PC-9 (cell line): ENCODE data around the gene C17orf67.

Source experiments
- EZH2 ChIP-seq: fragments of 200-600 bp; sonication (generic); IDR thresholded peaks from 2 replicates; pipeline ENCODE4 v1.8.0; 2017; ENCODE audit warnings: antibody characterized with exemption, low read depth
- TF ChIP-seq, protein P1 (sequence below): fragments of 200-600 bp; sonication (generic); conservative IDR thresholded peaks from 2 replicates; pipeline ENCODE4 v1.6.1; 2017; ENCODE audit warnings: mixed run types, antibody characterized with exemption, mild to moderate bottlenecking, moderate library complexity

- TF ChIP-seq, protein P1, sequence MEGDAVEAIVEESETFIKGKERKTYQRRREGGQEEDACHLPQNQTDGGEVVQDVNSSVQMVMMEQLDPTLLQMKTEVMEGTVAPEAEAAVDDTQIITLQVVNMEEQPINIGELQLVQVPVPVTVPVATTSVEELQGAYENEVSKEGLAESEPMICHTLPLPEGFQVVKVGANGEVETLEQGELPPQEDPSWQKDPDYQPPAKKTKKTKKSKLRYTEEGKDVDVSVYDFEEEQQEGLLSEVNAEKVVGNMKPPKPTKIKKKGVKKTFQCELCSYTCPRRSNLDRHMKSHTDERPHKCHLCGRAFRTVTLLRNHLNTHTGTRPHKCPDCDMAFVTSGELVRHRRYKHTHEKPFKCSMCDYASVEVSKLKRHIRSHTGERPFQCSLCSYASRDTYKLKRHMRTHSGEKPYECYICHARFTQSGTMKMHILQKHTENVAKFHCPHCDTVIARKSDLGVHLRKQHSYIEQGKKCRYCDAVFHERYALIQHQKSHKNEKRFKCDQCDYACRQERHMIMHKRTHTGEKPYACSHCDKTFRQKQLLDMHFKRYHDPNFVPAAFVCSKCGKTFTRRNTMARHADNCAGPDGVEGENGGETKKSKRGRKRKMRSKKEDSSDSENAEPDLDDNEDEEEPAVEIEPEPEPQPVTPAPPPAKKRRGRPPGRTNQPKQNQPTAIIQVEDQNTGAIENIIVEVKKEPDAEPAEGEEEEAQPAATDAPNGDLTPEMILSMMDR, result no peak
- TF ChIP-seq EZH2, result no peak
Observed at GRCh38 chr17:56822725-56823124, 11.0 kb downstream of the C17orf67 start.
